Measurements from ENCODE around the gene CARMIL1.

The CARMIL1 gene

DNA sequence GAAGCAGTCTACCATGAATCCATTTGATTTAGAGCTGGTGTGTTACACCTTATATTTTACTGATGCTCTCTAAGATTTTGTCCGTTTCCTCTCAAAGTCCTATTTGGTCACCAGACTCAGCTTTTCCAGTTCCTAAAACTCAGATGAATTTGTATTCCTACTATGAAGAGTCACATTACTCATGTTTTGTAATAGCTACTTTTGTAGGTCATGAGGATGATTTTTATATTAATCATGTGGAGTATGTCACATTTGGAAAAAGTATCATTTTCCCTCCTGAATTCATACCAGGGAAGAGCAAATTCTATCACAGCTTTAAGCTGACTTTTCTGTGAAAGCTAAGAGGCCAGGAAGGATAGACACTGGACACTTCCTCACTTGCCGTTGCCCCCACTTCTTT, 232.2 kb downstream of the CARMIL1 start:
- H3K27ac ChIP-seq = no peak overlapping the region

DNA sequence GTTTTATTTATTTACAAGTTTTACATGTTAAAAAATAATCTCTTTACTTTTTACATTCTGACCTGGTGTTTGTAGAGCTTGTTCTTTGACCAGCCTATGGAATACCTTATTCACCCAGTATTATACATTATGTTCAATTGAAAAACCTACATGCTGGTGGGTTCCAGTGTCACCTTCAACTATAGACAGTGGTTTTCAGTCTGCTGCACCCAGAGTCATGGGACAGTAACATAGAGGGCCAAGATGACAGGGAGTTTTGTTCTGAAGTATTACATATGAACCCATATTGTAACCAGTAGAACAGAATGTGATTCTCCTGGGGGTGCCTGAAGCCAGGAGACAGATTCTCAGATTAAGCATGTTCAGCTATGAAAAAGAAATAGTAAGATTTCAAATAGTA, 233.4 kb downstream of the CARMIL1 start:
- TF ChIP-seq, protein P1, sequence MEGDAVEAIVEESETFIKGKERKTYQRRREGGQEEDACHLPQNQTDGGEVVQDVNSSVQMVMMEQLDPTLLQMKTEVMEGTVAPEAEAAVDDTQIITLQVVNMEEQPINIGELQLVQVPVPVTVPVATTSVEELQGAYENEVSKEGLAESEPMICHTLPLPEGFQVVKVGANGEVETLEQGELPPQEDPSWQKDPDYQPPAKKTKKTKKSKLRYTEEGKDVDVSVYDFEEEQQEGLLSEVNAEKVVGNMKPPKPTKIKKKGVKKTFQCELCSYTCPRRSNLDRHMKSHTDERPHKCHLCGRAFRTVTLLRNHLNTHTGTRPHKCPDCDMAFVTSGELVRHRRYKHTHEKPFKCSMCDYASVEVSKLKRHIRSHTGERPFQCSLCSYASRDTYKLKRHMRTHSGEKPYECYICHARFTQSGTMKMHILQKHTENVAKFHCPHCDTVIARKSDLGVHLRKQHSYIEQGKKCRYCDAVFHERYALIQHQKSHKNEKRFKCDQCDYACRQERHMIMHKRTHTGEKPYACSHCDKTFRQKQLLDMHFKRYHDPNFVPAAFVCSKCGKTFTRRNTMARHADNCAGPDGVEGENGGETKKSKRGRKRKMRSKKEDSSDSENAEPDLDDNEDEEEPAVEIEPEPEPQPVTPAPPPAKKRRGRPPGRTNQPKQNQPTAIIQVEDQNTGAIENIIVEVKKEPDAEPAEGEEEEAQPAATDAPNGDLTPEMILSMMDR (conservative IDR thresholded peaks at IDR 0.05) = no peak
- no peak overlapping the region for H3K27ac ChIP-seq

More for the DNA sequence above, 232.2 kb downstream of the CARMIL1 start:
- TF ChIP-seq, protein P1 (conservative IDR thresholded peaks at IDR 0.05) = no peak

DNA sequence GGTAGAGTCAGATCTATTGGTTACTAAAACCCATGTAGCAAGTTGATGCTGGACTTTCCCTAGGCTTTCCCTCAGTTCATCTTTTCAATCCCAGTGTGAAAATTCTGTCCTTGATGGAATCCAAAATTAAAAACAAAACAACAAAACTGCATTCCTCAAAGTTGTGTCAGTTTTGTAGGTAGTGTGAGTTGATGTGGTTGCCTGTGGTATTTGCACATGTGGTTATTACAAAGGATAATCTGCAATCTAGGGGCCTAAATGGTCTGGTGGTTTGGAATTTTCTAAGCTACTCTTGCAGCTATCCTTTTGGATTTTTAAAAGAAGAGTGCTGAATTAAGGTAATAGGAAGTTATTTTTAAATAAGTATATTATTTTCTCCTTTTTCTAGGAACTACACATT, 240.7 kb downstream of the CARMIL1 start:
- TF ChIP-seq, protein P1 (conservative IDR thresholded peaks at IDR 0.05) = no peak
- no peak overlapping the region for H3K27ac ChIP-seq

DNA sequence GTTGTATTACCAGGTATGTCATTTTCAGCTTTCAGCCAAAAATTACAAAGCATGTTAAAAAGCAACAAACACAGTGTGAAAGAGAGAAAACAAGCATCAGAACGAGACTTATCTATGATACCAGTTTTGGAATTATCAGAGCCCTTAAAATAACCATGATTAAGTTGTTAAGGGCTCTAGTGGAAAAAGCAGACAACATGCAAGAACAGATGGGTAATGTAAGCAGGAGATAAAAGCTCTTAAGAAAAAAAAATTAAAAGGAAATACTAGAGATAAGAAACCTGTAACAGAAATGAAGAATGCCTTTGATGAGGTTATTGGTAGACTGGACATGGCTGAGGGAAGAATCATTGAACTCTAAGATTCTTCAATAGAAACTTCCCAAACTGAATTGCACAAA, 245.4 kb downstream of the CARMIL1 start:
- TF ChIP-seq, protein P1 (conservative IDR thresholded peaks at IDR 0.05) = no peak
- no peak overlapping the region for H3K27ac ChIP-seq

DNA sequence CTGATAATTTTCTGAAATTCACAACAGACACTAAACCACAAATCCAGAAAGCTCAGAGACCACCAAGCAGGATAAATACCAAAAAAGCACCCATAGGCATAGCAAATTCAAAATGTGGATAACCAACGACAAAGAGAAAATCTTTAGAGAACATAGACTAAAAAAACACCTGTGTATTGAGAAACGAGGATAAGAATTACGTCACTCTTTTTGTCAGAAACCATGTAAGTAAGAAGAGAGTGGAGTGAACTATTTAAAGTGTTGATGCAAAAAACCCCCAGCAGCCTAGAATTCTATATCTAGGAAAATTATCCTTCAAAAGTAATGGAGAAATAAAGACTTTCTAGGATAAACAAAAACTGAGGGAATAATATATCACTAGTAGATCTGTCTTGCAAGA, 245.9 kb downstream of the CARMIL1 start:
- TF ChIP-seq, protein P1 (conservative IDR thresholded peaks at IDR 0.05) = no peak
- H3K27ac ChIP-seq = no peak overlapping the region

DNA sequence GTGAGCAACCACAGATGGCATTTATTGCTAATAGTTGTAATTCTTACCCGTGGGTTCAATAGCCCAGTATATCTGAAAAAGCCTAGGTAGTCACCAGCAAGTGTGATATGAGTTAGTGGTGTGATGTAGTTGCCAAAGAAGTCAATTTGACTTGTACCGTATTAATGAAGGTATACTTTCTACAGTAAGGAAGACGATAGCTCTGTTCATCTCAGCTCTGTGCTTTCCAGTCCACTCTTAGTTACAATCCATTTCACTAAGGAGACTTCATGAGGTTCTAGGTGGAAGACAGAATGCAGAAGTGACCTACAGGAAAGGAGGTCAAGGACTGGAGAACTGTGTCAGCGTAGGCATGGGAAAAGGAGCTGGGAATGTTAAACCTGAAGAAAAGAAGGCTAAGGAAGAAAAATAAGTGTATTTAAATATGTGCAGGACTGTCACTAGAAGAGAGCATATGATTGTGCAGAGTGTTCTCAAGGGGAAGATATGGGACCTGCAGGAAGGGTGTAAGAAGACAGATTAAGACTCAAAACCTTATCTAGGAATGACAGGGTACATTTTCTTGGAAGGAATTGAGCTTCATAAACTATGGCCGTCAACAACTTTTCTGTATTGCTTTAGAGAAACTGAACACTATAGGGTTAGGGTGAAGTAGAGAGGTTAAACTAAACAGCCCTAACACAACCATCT, 255.9 kb downstream of the CARMIL1 start:
- H3K27ac ChIP-seq = no peak overlapping the region
- TF ChIP-seq, protein P1 (conservative IDR thresholded peaks at IDR 0.05) = no peak

DNA sequence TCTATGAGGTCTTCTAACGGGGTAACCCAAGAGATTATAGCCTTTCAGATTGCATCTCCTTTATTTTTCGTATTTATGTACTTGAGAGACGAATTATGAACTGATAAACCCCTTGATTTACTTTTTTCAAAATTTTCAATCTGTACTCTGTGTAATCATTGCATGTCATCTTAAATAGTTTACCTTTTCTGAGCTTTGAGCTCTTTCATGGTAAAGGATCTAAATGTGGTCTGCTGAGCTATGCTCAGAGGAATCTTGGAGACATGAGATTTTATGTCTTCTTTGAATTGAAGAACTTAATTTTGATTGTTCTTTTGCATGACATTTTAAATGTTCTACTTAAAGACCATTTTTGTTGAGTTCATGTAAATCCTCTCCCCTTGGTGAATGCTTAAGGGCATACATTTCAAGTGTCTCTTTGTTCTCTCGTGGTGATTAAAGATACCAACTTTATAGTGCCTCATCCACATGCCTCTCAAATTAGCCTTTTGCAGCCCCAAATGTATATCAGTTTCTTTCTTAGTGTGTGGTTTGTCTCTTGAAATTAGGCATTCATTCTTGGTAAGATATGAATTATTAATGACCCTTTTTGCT, 256.6 kb downstream of the CARMIL1 start:
- no peak overlapping the region for H3K27ac ChIP-seq
- TF ChIP-seq, protein P1 (conservative IDR thresholded peaks at IDR 0.05) = no peak

Data from VCaP (cell line).